Nephron (organoid): ENCODE results near the gene FBXO17.

Experiments
- H3K27ac Mint-ChIP-seq, 3 experiments: 2 replicates each; pipeline ENCODE4 v1.8.0; 2020; ENCODE audit warnings: mixed read lengths in 3 of 3, mild to moderate bottlenecking in 2 of 3, moderate library complexity in 1 of 3
- H3K27me3 Mint-ChIP-seq: 2 replicates; pipeline ENCODE4 v1.8.0; 2021; ENCODE audit warnings: low read depth, mild to moderate bottlenecking, moderate library complexity, mixed read lengths
- H3K36me3 Mint-ChIP-seq: 2 replicates; pipeline ENCODE4 v1.8.0; 2020; ENCODE audit warnings: low read depth, mixed read lengths
- H3K4me1 Mint-ChIP-seq: 2 replicates; pipeline ENCODE4 v1.8.0; 2020; ENCODE audit warnings: mixed read lengths
- H3K4me3 Mint-ChIP-seq, 3 experiments: 2 replicates each; pipeline ENCODE4 v1.8.0; 2020; ENCODE audit warnings: mild to moderate bottlenecking in 3 of 3, mixed read lengths in 3 of 3, moderate library complexity in 2 of 3
- H3K9me3 Mint-ChIP-seq: 2 replicates; pipeline ENCODE4 v1.8.0; 2020; ENCODE audit warnings: mixed read lengths
- TF ChIP-seq, protein P1 (sequence below), 3 experiments: fragments of 200-600 bp; sonication (generic); IDR thresholded peaks; one replicate each; pipeline ENCODE4 v1.5.0; 2021; ENCODE audit warnings: antibody characterized with exemption in 3 of 3; ENCODE audit not compliant: unreplicated experiment in 3 of 3

The FBXO17 gene

DNA sequence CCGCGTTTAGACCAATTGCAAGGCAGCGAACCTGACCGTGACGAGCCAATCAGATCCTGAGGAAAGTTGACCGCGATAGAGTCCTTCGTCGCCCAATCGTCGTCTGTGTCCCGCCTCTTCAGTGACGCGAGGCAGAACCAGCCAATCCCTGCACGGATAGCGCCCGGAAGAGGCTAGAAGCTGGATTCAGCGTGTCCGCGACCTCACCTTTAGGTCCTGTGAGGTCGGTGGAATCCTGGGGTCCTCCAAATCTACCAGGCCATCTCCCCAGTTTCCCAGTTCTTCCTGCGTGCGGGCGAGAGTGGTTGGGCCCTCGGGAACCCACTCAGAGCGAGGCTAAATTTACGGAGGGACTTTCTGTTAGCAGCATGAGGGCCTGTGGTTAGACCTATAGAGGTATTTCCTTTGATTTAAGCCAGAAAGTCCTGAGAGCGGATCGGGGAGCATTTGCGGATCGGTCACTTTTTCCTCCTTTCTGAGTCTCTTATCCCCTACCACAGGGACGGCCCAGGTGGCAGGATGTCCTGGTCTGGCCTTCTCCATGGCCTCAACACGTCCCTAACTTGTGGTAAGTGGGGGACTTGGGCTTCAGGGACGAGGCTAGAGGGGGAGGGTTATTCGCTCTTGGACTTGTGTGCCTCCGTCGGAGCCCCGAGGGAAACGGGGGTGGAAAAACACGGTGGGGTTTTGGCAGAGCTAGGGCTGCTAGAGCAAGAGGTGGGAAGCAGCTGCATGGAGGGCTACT, 44.6 kb downstream of the FBXO17 start, which contains the start of gene MRPS12:
MRPS12 (plus strand) TSS at position 169 of the 745 bp plus-strand sequence; CDS start at position 520, 351 bp downstream.
- no peaks in the 10 kb centered on the region for H3K27me3 Mint-ChIP-seq
- H3K36me3 Mint-ChIP-seq = peaks cover 41% of the 10 kb centered on the region
- H3K27ac Mint-ChIP-seq = peak within 1 kb of the TSS; percentile 93 to 99 (median 98)
- H3K4me1 Mint-ChIP-seq = peaks cover 15% of the 10 kb centered on the region
- H3K9me3 Mint-ChIP-seq = peaks cover 9% of the 10 kb centered on the region
- peak within 1 kb of the TSS; percentile 99 to 100 (median 99) for H3K4me3 Mint-ChIP-seq
- TF ChIP-seq, protein P1, sequence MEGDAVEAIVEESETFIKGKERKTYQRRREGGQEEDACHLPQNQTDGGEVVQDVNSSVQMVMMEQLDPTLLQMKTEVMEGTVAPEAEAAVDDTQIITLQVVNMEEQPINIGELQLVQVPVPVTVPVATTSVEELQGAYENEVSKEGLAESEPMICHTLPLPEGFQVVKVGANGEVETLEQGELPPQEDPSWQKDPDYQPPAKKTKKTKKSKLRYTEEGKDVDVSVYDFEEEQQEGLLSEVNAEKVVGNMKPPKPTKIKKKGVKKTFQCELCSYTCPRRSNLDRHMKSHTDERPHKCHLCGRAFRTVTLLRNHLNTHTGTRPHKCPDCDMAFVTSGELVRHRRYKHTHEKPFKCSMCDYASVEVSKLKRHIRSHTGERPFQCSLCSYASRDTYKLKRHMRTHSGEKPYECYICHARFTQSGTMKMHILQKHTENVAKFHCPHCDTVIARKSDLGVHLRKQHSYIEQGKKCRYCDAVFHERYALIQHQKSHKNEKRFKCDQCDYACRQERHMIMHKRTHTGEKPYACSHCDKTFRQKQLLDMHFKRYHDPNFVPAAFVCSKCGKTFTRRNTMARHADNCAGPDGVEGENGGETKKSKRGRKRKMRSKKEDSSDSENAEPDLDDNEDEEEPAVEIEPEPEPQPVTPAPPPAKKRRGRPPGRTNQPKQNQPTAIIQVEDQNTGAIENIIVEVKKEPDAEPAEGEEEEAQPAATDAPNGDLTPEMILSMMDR (IDR thresholded peaks at IDR 0.05; ENCODE audit: unreplicated experiment in 3 of 3) = no peak

DNA sequence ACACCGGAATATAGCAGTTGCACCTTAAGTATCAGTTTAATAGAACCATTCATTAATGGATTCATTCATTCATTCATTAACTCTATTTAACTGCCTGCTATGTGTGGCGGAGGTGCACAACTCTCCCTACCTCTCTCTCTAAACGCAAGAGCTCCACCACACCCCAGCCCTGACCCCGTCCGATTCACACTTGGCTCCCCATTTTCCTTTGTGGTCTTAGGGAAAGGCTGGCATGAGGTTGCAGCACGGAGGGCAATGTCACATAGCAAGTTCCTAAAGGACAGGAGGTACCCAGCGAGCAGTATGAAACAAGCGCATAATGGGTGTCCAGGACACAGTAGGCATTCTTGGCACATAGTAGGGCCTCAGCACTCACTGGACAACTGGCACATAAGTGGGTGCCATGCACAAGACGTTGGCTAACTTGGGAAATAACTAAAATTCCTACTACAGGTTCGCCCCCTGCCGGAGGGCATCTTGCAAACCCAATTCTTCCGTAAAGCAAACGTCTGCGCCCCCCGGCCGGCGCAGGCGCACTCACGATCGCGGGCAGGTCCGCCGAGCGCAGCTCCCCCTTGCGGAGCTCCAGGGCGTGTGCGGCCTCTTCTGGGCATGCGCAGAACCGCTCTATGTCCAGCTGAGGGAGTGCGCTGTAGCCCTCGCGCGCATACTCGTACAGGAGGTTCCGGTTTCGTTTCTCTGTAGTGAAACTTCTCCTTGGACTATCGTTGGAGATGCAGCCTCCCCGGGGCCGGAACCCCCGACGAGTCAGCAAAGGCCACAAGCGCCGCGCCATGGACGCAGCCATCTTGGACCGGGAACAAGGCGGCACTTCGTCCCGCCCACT, 45.4 kb downstream of the FBXO17 start, which contains the start of gene SARS2:
SARS2 (minus strand) TSS at position 835 of the 847 bp plus-strand sequence; CDS start at position 808, 27 bp downstream.
- peak within 1 kb of the TSS; percentile 93 to 99 (median 98) for H3K27ac Mint-ChIP-seq
- TF ChIP-seq, protein P1 (IDR thresholded peaks at IDR 0.05; ENCODE audit: unreplicated experiment in 3 of 3) = peak; percentile 100
- H3K4me1 Mint-ChIP-seq = peaks cover 15% of the 10 kb centered on the region
- peak within 1 kb of the TSS; percentile 99 to 100 (median 99) for H3K4me3 Mint-ChIP-seq
- H3K27me3 Mint-ChIP-seq = no peaks in the 10 kb centered on the region
- H3K36me3 Mint-ChIP-seq = peaks cover 37% of the 10 kb centered on the region
- H3K9me3 Mint-ChIP-seq = peaks cover 5% of the 10 kb centered on the region

DNA sequence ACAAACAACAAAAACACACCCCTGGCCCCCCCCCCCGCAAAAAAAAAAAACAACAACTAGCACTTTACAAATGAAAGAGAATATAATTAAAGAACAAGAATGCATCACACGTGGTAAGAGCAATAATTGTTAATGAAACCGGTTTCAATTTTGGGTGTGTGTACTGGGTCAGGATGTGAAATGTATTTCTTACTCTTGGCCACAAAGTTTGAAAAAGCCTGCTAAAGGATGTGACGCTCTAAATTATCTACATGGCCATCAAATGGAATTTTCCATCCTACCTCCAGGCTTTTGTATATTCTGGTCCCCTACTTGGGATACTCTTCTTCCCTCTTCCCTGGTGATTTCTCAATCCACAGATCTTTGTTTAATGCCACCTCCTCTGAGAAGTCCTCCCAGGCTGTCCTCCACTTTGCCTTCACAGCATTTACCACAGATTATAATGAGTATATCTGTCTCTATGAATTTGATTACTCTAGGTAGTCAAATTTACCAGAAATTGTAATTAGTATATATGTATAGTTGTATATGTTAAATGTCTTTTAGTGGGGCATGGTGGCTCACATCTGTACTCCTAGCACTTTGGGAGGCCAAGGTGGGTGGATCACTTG, 47.0 kb downstream of the FBXO17 start:
- Mint-ChIP-seq H3K4me1 (peaks cover 15% of the 10 kb centered on the region), H3K27ac (peak overlapping the region in 1 of 3 experiments; percentile 8), H3K36me3 (peaks cover 32% of the 10 kb centered on the region), H3K27me3 (no peaks in the 10 kb centered on the region), H3K4me3 (peak overlapping the region; percentile 99 to 100 (median 99)), H3K9me3 (no peaks in the 10 kb centered on the region)
- TF ChIP-seq, protein P1 (IDR thresholded peaks at IDR 0.05; ENCODE audit: unreplicated experiment in 3 of 3) = no peak

DNA sequence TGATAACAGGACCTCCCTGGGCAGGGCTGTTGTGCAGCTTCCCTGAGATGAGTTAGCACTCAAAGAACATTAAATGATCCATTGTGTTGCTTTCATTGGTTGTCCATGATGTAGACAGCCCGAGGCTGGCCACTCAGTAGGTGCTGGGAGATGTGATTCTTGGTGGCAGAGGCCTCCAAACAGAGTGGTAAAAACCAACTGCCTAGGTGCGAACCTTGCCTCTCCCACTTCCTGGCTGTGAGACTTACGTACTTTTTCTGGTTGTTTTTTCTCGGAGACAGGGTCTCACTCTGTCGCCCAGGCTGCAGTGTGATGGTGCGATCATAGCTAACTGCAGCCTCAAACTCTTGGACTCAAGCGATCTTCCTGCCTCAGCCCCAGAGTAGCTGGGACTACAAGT, 51.2 kb downstream of the FBXO17 start:
- TF ChIP-seq, protein P1 (IDR thresholded peaks at IDR 0.05; ENCODE audit: unreplicated experiment in 3 of 3) = no peak
- Mint-ChIP-seq H3K27ac (no peak overlapping the region), H3K4me1 (peaks cover under 1% of the 10 kb centered on the region), H3K27me3 (no peaks in the 10 kb centered on the region), H3K36me3 (peaks cover 35% of the 10 kb centered on the region), H3K4me3 (no peak overlapping the region), H3K9me3 (no peaks in the 10 kb centered on the region)

DNA sequence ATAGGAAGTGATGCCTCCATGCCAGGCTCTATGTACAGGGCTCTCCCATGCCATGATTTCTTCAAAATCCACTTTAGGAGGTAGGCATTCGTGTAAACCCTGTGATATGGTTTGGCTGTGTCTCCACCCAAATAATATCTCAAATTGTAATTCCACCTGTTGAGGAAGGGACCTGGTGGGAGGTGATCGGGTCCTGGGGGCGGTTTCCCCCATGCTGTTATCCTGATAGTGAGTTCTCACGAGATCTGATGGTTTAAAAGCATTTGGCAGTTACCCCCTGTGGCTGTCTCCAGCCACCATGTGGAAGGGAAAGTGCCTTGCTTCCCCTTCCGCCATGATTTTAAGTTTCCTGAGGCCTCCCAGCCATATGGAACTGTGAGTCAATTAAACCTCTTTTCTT, 53.1 kb downstream of the FBXO17 start:
- Mint-ChIP-seq H3K4me1 (peaks cover 4% of the 10 kb centered on the region), H3K27me3 (no peaks in the 10 kb centered on the region)

More for the DNA sequence above, 53.1 kb downstream of the FBXO17 start:
- Mint-ChIP-seq H3K9me3 (no peaks in the 10 kb centered on the region), H3K4me3 (no peak overlapping the region), H3K27ac (no peak overlapping the region), H3K36me3 (peaks cover 27% of the 10 kb centered on the region)
- TF ChIP-seq, protein P1 (IDR thresholded peaks at IDR 0.05; ENCODE audit: unreplicated experiment in 3 of 3) = no peak
